A549 (cell line): Measurements from ENCODE around the gene NXT1. TPM values are rescaled to one million over a fixed set of nuclear protein-coding genes. Genes with fewer than 3 reads are reported as not detected.

Experiments
- ATAC-seq, 2 experiments: fragments of 200-7000 bp in 1 of 2; fragments of >200 bp in 1 of 2; cut with Nextera tagmentation in 1 of 2; cut with Tn5 transposase in 1 of 2; 3 replicates each; pipeline versions ENCODE4 v1.8.0 to v1.9.1; 2018 to 2020; ENCODE audit warnings: mild to moderate bottlenecking in 1 of 2, moderate library complexity in 1 of 2
- CTCF ChIA-PET: fragments of 300-600 bp; sonication (Branson Sonifier 250); formaldehyde crosslinking; extraction: SDS; loops from one replicate; lab custom pipeline; 2021; ENCODE audit warnings: antibody characterized with exemption, inconsistent platforms; lab: Yijun Ruan, JAX
- POLR2A ChIA-PET: fragments of 350-600 bp; formaldehyde crosslinking; extraction: SDS; loops from one replicate; lab custom pipeline; 2021; ENCODE audit warnings: antibody characterized with exemption, inconsistent platforms; lab: Yijun Ruan, JAX
- DNase-seq, 2 experiments: peaks; one replicate each; pipeline versions ENCODE4 v3.0.0 to v3.0.0-alpha.2; 2011 to 2016; ENCODE audit warnings: low read depth in 1 of 2, low spot score in 1 of 2
- FAIRE-seq: peaks from 2 replicates; lab custom pipeline; 2011; peaks lifted over from hg19 to GRCh38; lab: Jason Lieb, UNC
- H3K27ac ChIP-seq, 2 experiments: fragments of >200 bp; sonication (Bioruptor Twin); formaldehyde crosslinking; 3 replicates each; pipeline ENCODE4 v1.5.1; 2016 to 2017
- H3K4me1 ChIP-seq: fragments of >200 bp; sonication (Bioruptor Twin); formaldehyde crosslinking; 3 replicates; pipeline ENCODE4 v1.6.1; 2016
- H3K4me2 ChIP-seq: fragments of >200 bp; sonication (Bioruptor Twin); formaldehyde crosslinking; 3 replicates; pipeline ENCODE4 v1.6.1; 2016
- H3K4me3 ChIP-seq: fragments of >200 bp; sonication (Bioruptor Twin); formaldehyde crosslinking; 3 replicates; pipeline ENCODE4 v1.5.1; 2016
- H3K9me3 ChIP-seq: fragments of >200 bp; sonication (Bioruptor Twin); formaldehyde crosslinking; 3 replicates; pipeline ENCODE4 v1.6.1; 2016
- BHLHE40 ChIP-seq: IDR thresholded peaks from 2 replicates; pipeline ENCODE4 v1.6.1; 2012; ENCODE audit warnings: low read depth, low read length, inconsistent platforms
- CEBPB ChIP-seq, 2 experiments: fragments of >200 bp in 1 of 2; sonication (Bioruptor Twin) in 1 of 2; formaldehyde crosslinking in 1 of 2; IDR thresholded peaks; 2 replicates each; pipeline ENCODE4 v1.6.1; 2012 to 2016
- CHD2 ChIP-seq: fragments of 150-350 bp; IDR thresholded peaks from 2 replicates; pipeline ENCODE4 v1.6.1; 2014; ENCODE audit warnings: low read length; ENCODE audit not compliant: partially characterized antibody
- CHD4 ChIP-seq: fragments of 200-600 bp; sonication (generic); IDR thresholded peaks from 2 replicates; pipeline ENCODE4 v1.6.1; 2016; ENCODE audit warnings: antibody characterized with exemption, mild to moderate bottlenecking, borderline replicate concordance
- EHF ChIP-seq: fragments of 250-450 bp; sonication (Bioruptor Pico); IDR thresholded peaks from 2 replicates; pipeline ENCODE4 v1.5.0; 2020; ENCODE audit warnings: mild to moderate bottlenecking
- EHMT2 ChIP-seq: fragments of 200-600 bp; sonication (generic); IDR thresholded peaks from 2 replicates; pipeline ENCODE4 v1.6.1; 2016; ENCODE audit warnings: antibody characterized with exemption, low read depth, mild to moderate bottlenecking, moderate library complexity
- EP300 ChIP-seq, 2 experiments: fragments of >200 bp; sonication (Bioruptor Twin); formaldehyde crosslinking; IDR thresholded peaks; 2 replicates in 1 of 2; 3 replicates in 1 of 2; pipeline ENCODE4 v1.6.1; 2016 to 2017
- ESRRA ChIP-seq: fragments of 150-350 bp; IDR thresholded peaks from 2 replicates; pipeline ENCODE4 v1.6.1; 2014; ENCODE audit warnings: mild to moderate bottlenecking, low read length, borderline replicate concordance
- FOSB ChIP-seq: fragments of 250-450 bp; sonication (Bioruptor Pico); IDR thresholded peaks from 2 replicates; pipeline ENCODE4 v1.5.0; 2020; ENCODE audit warnings: mild to moderate bottlenecking, moderate library complexity
- FOXS1 ChIP-seq: fragments of 250-450 bp; sonication (Bioruptor Pico); IDR thresholded peaks from 2 replicates; pipeline ENCODE4 v1.5.0; 2020; ENCODE audit warnings: mild to moderate bottlenecking, moderate library complexity
- GATA3 ChIP-seq: IDR thresholded peaks from 2 replicates; pipeline ENCODE4 v1.6.1; 2012; ENCODE audit warnings: borderline replicate concordance
- HDAC2 ChIP-seq: fragments of 200-600 bp; sonication (generic); IDR thresholded peaks from 2 replicates; pipeline ENCODE4 v1.6.1; 2016
- HEYL ChIP-seq: fragments of 250-450 bp; sonication (Bioruptor Pico); IDR thresholded peaks from 2 replicates; pipeline ENCODE4 v1.8.0; 2021; ENCODE audit warnings: mild to moderate bottlenecking, moderate library complexity
- HOXB13 ChIP-seq: fragments of 250-450 bp; sonication (Bioruptor Pico); IDR thresholded peaks from 2 replicates; pipeline ENCODE4 v1.5.0; 2020; ENCODE audit warnings: low read depth, mild to moderate bottlenecking, moderate library complexity
- HOXB5 ChIP-seq: fragments of 250-450 bp; sonication (Bioruptor Pico); IDR thresholded peaks from 2 replicates; pipeline ENCODE4 v1.5.0; 2020; ENCODE audit warnings: mild to moderate bottlenecking, moderate library complexity
- JUNB ChIP-seq: fragments of >200 bp; sonication (Bioruptor Twin); formaldehyde crosslinking; IDR thresholded peaks from 2 replicates; pipeline ENCODE4 v1.6.1; 2016
- MYC ChIP-seq: IDR thresholded peaks from 2 replicates; pipeline ENCODE4 v1.6.1; 2012; ENCODE audit warnings: mild to moderate bottlenecking, inconsistent platforms, low read length, improper control_type of control experiment, borderline replicate concordance
- NPAS2 ChIP-seq: fragments of 250-450 bp; sonication (Bioruptor Pico); IDR thresholded peaks from 2 replicates; pipeline ENCODE4 v1.8.0; 2022; ENCODE audit warnings: mild to moderate bottlenecking, moderate library complexity, borderline replicate concordance
- POLR2AphosphoS2 ChIP-seq: conservative IDR thresholded peaks from 2 replicates; pipeline ENCODE4 v1.6.1; 2012; ENCODE audit warnings: low read length, improper control_type of control experiment, inconsistent platforms
- RCOR1 ChIP-seq: fragments of 150-350 bp; IDR thresholded peaks from 2 replicates; pipeline ENCODE4 v1.6.1; 2014; ENCODE audit warnings: antibody characterized with exemption, low read length, low read depth
- RFX5 ChIP-seq: fragments of 450-650 bp; IDR thresholded peaks from 2 replicates; pipeline ENCODE4 v1.7.1; 2014; ENCODE audit warnings: antibody characterized with exemption, mild to moderate bottlenecking, moderate library complexity
- RNF2 ChIP-seq: fragments of 200-600 bp; sonication (generic); IDR thresholded peaks from 2 replicates; pipeline ENCODE4 v1.6.1; 2016; ENCODE audit warnings: low read depth, mild to moderate bottlenecking, antibody characterized with exemption, moderate library complexity, borderline replicate concordance
- ZNF302 ChIP-seq: fragments of 250-450 bp; sonication (Bioruptor Pico); IDR thresholded peaks from 2 replicates; pipeline ENCODE4 v1.9.0; 2021; ENCODE audit warnings: inconsistent platforms, mild to moderate bottlenecking, moderate library complexity
- WGBS: methylation state at CpG from one replicate; pipeline ENCODE4 v1.1.6; 2017; ENCODE audit errors: missing lambda C conversion rate; 5-methylcytosine and 5-hydroxymethylcytosine counted together
- polyA plus RNA-seq, 4 experiments: library from polyadenylated mRNA; depleted of rRNA in 3 of 4; stranded (reverse); fragments of >200 nt; fragmentation: RNase III in 1 of 4; extraction: RNeasy Plus Mini Kit Qiagen cat#74134 plus additional on column Dnase treatment in 1 of 4; gene quantifications; 2 replicates in 3 of 4; 3 replicates in 1 of 4; pipeline ENCODE4 v1.2.3, GENCODE V29; 2011 to 2017
- TF ChIP-seq, protein P1 (sequence below): fragments of 250-450 bp; sonication (Bioruptor Pico); IDR thresholded peaks from 2 replicates; pipeline ENCODE4 v1.5.0; 2021; ENCODE audit warnings: mild to moderate bottlenecking, moderate library complexity, borderline replicate concordance
- TF ChIP-seq, protein P2 (sequence below): fragments of 250-450 bp; sonication (Bioruptor Pico); IDR thresholded peaks from 2 replicates; pipeline ENCODE4 v1.5.0; 2020; ENCODE audit warnings: low read depth, mild to moderate bottlenecking, moderate library complexity
- TF ChIP-seq, protein P3 (sequence below): IDR thresholded peaks from 2 replicates; pipeline ENCODE4 v1.6.1; 2012
- TF ChIP-seq, protein P4 (sequence below): fragments of 200-600 bp; sonication (generic); IDR thresholded peaks from 2 replicates; pipeline ENCODE4 v1.6.1; 2016; ENCODE audit warnings: antibody characterized with exemption, mild to moderate bottlenecking, moderate library complexity
- TF ChIP-seq, protein P5 (sequence below): IDR thresholded peaks from 2 replicates; pipeline ENCODE4 v1.6.1; 2012; ENCODE audit warnings: low read depth, borderline replicate concordance

NXT1 gene
- polyA plus RNA-seq, 2 of the 4 experiments (the other 2 are of a cell fraction) = 45.1 to 71.8 TPM

DNA sequence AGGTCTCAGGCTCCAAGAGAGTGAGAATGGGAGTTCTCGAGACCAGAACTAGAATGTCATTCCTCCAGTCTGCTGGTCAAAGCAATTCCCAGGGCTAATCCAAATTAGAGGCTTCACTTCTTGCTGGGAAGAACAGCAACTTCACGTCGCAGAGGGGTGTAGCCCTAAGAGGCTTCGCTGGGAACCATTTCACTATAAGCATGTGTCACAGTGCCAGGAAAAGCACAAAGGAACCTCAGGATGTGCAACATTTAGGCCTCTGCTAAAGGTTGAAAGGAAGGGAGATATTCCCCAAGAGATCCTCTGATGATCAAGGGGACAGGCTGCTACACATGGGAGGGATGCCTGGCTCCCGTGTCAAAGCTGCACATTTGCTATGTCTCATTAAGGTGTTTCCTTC, 35.9 kb upstream of the NXT1 start:
- FAIRE-seq (no peak), ATAC-seq (no peak), DNase-seq (no peak)
- POLR2A ChIA-PET = no interaction called here
- CTCF ChIA-PET = interaction anchor here (1.3 to 1.4 kb wide), 2 partner anchors 25 to 630 kb away, joined by 3 to 4 read pairs; no protein-coding TSS in a partner anchor
- WGBS = 49% methylated on average over 5 of the region's 5 CpGs
- no peak overlapping the region for H3K4me3 ChIP-seq
- H3K9me3 ChIP-seq = peaks cover 5% of the 10 kb centered on the region; the same call in 1 of the 3 replicates
- no peaks in the 10 kb centered on the region for H3K4me1 ChIP-seq
- no peak for TF ChIP-seq HEYL (CRISPR knock-in tag)
- TF ChIP-seq ZNF302 = no peak
- no peak for TF ChIP-seq NPAS2
- TF ChIP-seq, protein P1, sequence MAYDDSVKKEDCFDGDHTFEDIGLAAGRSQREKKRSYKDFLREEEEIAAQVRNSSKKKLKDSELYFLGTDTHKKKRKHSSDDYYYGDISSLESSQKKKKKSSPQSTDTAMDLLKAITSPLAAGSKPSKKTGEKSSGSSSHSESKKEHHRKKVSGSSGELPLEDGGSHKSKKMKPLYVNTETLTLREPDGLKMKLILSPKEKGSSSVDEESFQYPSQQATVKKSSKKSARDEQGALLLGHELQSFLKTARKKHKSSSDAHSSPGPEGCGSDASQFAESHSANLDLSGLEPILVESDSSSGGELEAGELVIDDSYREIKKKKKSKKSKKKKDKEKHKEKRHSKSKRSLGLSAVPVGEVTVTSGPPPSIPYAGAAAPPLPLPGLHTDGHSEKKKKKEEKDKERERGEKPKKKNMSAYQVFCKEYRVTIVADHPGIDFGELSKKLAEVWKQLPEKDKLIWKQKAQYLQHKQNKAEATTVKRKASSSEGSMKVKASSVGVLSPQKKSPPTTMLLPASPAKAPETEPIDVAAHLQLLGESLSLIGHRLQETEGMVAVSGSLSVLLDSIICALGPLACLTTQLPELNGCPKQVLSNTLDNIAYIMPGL (CRISPR knock-in tag) = no peak
- no peak for TF ChIP-seq BHLHE40
- TF ChIP-seq HOXB5 = no peak
- no peak for TF ChIP-seq JUNB
- TF ChIP-seq CEBPB (IDR thresholded peaks at IDR 0.05) = no peak
- TF ChIP-seq HOXB13 (CRISPR knock-in tag) = no peak
- TF ChIP-seq, protein P2, sequence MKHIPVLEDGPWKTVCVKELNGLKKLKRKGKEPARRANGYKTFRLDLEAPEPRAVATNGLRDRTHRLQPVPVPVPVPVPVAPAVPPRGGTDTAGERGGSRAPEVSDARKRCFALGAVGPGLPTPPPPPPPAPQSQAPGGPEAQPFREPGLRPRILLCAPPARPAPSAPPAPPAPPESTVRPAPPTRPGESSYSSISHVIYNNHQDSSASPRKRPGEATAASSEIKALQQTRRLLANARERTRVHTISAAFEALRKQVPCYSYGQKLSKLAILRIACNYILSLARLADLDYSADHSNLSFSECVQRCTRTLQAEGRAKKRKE (CRISPR knock-in tag) = no peak
- no peak for TF ChIP-seq CHD4
- no peak for TF ChIP-seq ESRRA
- TF ChIP-seq EHF (CRISPR knock-in tag) = no peak
- no peak for TF ChIP-seq FOXS1 (CRISPR knock-in tag)
- H3K4me2 ChIP-seq = no peak overlapping the region
- no peak overlapping the region for H3K27ac ChIP-seq

DNA sequence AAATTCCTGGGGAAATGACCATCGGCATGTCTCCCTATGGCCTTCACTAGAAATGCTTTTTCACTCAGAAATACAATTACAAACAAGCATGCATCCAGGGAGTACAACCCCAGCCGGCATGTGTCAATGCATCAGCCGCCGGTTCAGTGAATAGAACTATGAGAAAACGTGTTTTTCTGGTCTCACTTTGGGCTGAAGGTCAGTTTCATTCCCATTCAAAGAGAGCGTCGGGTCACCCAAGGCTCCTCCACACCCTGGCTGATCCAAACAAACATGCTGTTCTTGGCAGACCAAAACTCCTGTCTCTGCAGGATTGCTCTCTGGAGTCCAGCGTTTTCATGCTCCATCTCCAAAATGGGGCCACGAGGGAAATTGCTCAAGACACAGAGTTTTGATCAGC, 35.5 kb upstream of the NXT1 start:
- CTCF ChIA-PET = interaction anchor here (1.3 kb wide), 2 partner anchors 26 to 630 kb away, joined by 4 to 6 read pairs; no protein-coding TSS in a partner anchor
- POLR2A ChIA-PET = no interaction called here
- Histone ChIP-seq H3K4me2 (no peak overlapping the region), H3K4me1 (no peaks in the 10 kb centered on the region), H3K27ac (no peak overlapping the region), H3K4me3 (no peak overlapping the region), H3K9me3 (peaks cover 5% of the 10 kb centered on the region; the same call in 1 of the 3 replicates)
- TF ChIP-seq FOSB = no peak
- no peak for TF ChIP-seq RCOR1
- no peak for TF ChIP-seq EHMT2
- no peak for TF ChIP-seq FOXS1 (CRISPR knock-in tag)
- no peak for TF ChIP-seq HDAC2
- TF ChIP-seq, protein P3, sequence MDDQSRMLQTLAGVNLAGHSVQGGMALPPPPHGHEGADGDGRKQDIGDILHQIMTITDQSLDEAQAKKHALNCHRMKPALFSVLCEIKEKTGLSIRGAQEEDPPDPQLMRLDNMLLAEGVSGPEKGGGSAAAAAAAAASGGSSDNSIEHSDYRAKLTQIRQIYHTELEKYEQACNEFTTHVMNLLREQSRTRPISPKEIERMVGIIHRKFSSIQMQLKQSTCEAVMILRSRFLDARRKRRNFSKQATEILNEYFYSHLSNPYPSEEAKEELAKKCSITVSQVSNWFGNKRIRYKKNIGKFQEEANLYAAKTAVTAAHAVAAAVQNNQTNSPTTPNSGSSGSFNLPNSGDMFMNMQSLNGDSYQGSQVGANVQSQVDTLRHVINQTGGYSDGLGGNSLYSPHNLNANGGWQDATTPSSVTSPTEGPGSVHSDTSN = no peak
- TF ChIP-seq GATA3 = no peak
- no peak for TF ChIP-seq JUNB
- ATAC-seq (no peak), FAIRE-seq (no peak), DNase-seq (no peak)
- 39% methylated on average over 9 of the region's 9 CpGs for WGBS

DNA sequence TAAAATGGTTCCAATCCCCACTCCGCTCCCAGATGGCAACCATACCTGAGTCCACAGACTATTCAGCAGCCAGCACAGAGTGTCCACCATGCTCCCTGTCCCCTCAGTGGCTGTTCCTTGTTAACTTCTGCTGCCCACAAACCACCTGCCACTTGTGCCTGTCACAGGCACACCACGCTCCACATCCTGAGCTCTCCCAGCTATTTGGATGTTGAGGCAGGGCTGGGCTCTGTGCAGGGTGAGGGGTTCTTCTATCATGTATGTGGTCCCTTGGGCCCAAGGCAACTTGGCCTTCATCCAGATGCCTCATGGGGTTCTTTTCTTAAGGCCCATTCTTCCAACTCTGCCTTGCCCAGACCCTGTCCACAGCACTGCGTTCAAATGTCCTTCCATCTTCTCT, 34.0 kb upstream of the NXT1 start:
- Histone ChIP-seq H3K4me3 (no peak overlapping the region), H3K9me3 (peaks cover 5% of the 10 kb centered on the region; the same call in 1 of the 3 replicates), H3K27ac (no peak overlapping the region), H3K4me1 (no peaks in the 10 kb centered on the region; the same call in 2 of the 3 replicates), H3K4me2 (no peak overlapping the region)
- ChIA-PET POLR2A (no interaction called here), CTCF (interaction anchor here (1.4 kb wide), 1 partner anchor 9 kb away, joined by 3 read pairs; no protein-coding TSS in a partner anchor)
- ATAC-seq (no peak), DNase-seq (no peak), FAIRE-seq (no peak)
- 57% methylated on average over 3 of the region's 3 CpGs for WGBS
- TF ChIP-seq, protein P4, sequence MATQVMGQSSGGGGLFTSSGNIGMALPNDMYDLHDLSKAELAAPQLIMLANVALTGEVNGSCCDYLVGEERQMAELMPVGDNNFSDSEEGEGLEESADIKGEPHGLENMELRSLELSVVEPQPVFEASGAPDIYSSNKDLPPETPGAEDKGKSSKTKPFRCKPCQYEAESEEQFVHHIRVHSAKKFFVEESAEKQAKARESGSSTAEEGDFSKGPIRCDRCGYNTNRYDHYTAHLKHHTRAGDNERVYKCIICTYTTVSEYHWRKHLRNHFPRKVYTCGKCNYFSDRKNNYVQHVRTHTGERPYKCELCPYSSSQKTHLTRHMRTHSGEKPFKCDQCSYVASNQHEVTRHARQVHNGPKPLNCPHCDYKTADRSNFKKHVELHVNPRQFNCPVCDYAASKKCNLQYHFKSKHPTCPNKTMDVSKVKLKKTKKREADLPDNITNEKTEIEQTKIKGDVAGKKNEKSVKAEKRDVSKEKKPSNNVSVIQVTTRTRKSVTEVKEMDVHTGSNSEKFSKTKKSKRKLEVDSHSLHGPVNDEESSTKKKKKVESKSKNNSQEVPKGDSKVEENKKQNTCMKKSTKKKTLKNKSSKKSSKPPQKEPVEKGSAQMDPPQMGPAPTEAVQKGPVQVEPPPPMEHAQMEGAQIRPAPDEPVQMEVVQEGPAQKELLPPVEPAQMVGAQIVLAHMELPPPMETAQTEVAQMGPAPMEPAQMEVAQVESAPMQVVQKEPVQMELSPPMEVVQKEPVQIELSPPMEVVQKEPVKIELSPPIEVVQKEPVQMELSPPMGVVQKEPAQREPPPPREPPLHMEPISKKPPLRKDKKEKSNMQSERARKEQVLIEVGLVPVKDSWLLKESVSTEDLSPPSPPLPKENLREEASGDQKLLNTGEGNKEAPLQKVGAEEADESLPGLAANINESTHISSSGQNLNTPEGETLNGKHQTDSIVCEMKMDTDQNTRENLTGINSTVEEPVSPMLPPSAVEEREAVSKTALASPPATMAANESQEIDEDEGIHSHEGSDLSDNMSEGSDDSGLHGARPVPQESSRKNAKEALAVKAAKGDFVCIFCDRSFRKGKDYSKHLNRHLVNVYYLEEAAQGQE = no peak
- TF ChIP-seq FOSB = no peak
- TF ChIP-seq CHD2 = no peak
- TF ChIP-seq EP300 (IDR thresholded peaks at IDR 0.05) = no peak
- TF ChIP-seq RNF2 = no peak
- TF ChIP-seq POLR2AphosphoS2 = no peak
- TF ChIP-seq BHLHE40 = no peak
- TF ChIP-seq MYC = no peak
- TF ChIP-seq, protein P5, sequence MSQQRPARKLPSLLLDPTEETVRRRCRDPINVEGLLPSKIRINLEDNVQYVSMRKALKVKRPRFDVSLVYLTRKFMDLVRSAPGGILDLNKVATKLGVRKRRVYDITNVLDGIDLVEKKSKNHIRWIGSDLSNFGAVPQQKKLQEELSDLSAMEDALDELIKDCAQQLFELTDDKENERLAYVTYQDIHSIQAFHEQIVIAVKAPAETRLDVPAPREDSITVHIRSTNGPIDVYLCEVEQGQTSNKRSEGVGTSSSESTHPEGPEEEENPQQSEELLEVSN = no peak
- no peak for TF ChIP-seq RFX5
